SK-N-SH (cell line): ENCODE measurements around the gene PHF1. TPM values are rescaled to one million over a fixed set of nuclear protein-coding genes. Genes with fewer than 3 reads are reported as not detected.
"Not testable (repeated sequence)": the region's sequence is repeated elsewhere in the genome, so short reads cannot be mapped to it uniquely, and the experiment has no call there.

Experiments
- CTCF ChIA-PET: fragments of 300-600, 350-600 bp; formaldehyde crosslinking; extraction: SDS; loops from one replicate; lab custom pipeline; 2021; lab: Yijun Ruan, JAX
- POLR2A ChIA-PET: fragments of 350-600 bp; sonication (Branson Sonifier 250); formaldehyde crosslinking; extraction: SDS; loops from one replicate; lab custom pipeline; 2020; ENCODE audit warnings: antibody characterized with exemption, inconsistent platforms; lab: Yijun Ruan, JAX
- DNase-seq: peaks from one replicate; pipeline ENCODE4 v3.0.0; 2012
- H2AFZ ChIP-seq: fragments of 200-600 bp; sonication (generic); 2 replicates; pipeline ENCODE4 v1.8.1; 2016; ENCODE audit warnings: antibody characterized with exemption, mild to moderate bottlenecking, low read depth
- H3F3A ChIP-seq: fragments of 200-600 bp; sonication (generic); replicated peaks from 2 replicates; pipeline ENCODE3; 2016; ENCODE audit warnings: antibody characterized with exemption, mild to moderate bottlenecking; ENCODE audit not compliant: insufficient read depth
- H3K27ac ChIP-seq, 2 experiments: fragments of 200-500 bp in 1 of 2; fragments of 200-600 bp in 1 of 2; sonication (Bioruptor generic) in 1 of 2; sonication (generic), shearing (Covaris generic) in 1 of 2; 2 replicates each; pipeline versions ENCODE4 v1.5.1 to v1.6.1; 2014 to 2016; ENCODE audit warnings: low read depth in 2 of 2, inconsistent platforms in 1 of 2, low read length in 1 of 2, mild to moderate bottlenecking in 1 of 2, mixed read lengths in 1 of 2
- H3K27me3 ChIP-seq: fragments of 200-600 bp; sonication (generic), shearing (Covaris generic); 2 replicates; pipeline ENCODE4 v1.6.1; 2016; ENCODE audit warnings: mixed run types; ENCODE audit not compliant: insufficient read depth
- H3K36me3 ChIP-seq, 2 experiments: fragments of 200-500 bp in 1 of 2; fragments of 200-600 bp in 1 of 2; sonication (Bioruptor generic) in 1 of 2; sonication (generic) in 1 of 2; replicated peaks in 1 of 2; 2 replicates each; pipeline versions ENCODE3 to v1.5.1; 2014 to 2016; ENCODE audit warnings: low read length in 1 of 2, mild to moderate bottlenecking in 1 of 2; ENCODE audit not compliant: insufficient read depth in 2 of 2, control insufficient read depth in 1 of 2
- H3K4me1 ChIP-seq, 2 experiments: fragments of 200-500 bp in 1 of 2; fragments of 200-600 bp in 1 of 2; sonication (Bioruptor generic) in 1 of 2; sonication (generic), shearing (Covaris generic) in 1 of 2; 2 replicates each; pipeline versions ENCODE4 v1.5.1 to v1.6.1; 2014 to 2016; ENCODE audit warnings: low read depth in 1 of 2, low read length in 1 of 2, mixed run types in 1 of 2; ENCODE audit not compliant: insufficient read depth in 2 of 2, control insufficient read depth in 1 of 2
- H3K4me2 ChIP-seq: fragments of 200-600 bp; sonication (generic), shearing (Covaris generic); 2 replicates; pipeline ENCODE4 v1.6.1; 2017; ENCODE audit warnings: mixed run types
- H3K4me3 ChIP-seq, 2 experiments: fragments of 200-500 bp in 1 of 2; fragments of 200-600 bp in 1 of 2; sonication (Bioruptor generic) in 1 of 2; sonication (generic), shearing (Covaris generic) in 1 of 2; 2 replicates each; pipeline versions ENCODE4 v1.5.1 to v1.8.1; 2014 to 2016; ENCODE audit warnings: low read depth in 2 of 2, inconsistent platforms in 1 of 2, low read length in 1 of 2, mild to moderate bottlenecking in 1 of 2, mixed read lengths in 1 of 2, moderate library complexity in 1 of 2
- H3K79me2 ChIP-seq: fragments of 200-600 bp; sonication (generic); 2 replicates; pipeline ENCODE4 v1.8.1; 2017; ENCODE audit warnings: mild to moderate bottlenecking; ENCODE audit not compliant: insufficient read depth
- H3K9ac ChIP-seq: fragments of 200-600 bp; sonication (generic); 2 replicates; pipeline ENCODE4 v1.6.1; 2017; ENCODE audit warnings: mixed run types
- H3K9me2 ChIP-seq: fragments of 200-600 bp; sonication (generic); 2 replicates; pipeline ENCODE4 v1.6.1; 2017; ENCODE audit warnings: mixed run types
- H3K9me3 ChIP-seq: fragments of 200-600 bp; sonication (generic); 2 replicates; pipeline ENCODE4 v1.6.1; 2017; ENCODE audit warnings: mixed run types, mild to moderate bottlenecking, moderate library complexity
- H4K20me1 ChIP-seq: fragments of 200-600 bp; sonication (generic); 2 replicates; pipeline ENCODE4 v1.6.1; 2017; ENCODE audit warnings: mild to moderate bottlenecking, mixed run types; ENCODE audit not compliant: insufficient read depth
- CHD2 ChIP-seq: fragments of 150-350 bp; IDR thresholded peaks from 2 replicates; pipeline ENCODE4 v1.6.1; 2018; ENCODE audit warnings: low read length; ENCODE audit not compliant: partially characterized antibody
- EP300 ChIP-seq, 2 experiments: IDR thresholded peaks; 2 replicates each; pipeline versions ENCODE4 v1.4.0 to v1.6.1; 2012; ENCODE audit warnings: borderline replicate concordance in 1 of 2, low read depth in 1 of 2, low read length in 1 of 2
- FOSL2 ChIP-seq: IDR thresholded peaks from 2 replicates; pipeline ENCODE4 v1.4.0; 2012; ENCODE audit warnings: low read depth, mild to moderate bottlenecking, moderate library complexity, borderline replicate concordance
- FOXJ3 ChIP-seq: sonication (generic); formaldehyde crosslinking; IDR thresholded peaks from 2 replicates; pipeline ENCODE4 v1.5.1; 2020; ENCODE audit warnings: mild to moderate bottlenecking, missing genetic modification reagents
- GABPA ChIP-seq: IDR thresholded peaks from 2 replicates; pipeline ENCODE4 v1.4.0; 2012; ENCODE audit warnings: low read depth, mild to moderate bottlenecking
- MEF2A ChIP-seq: IDR thresholded peaks from 2 replicates; pipeline ENCODE4 v1.4.0; 2012; ENCODE audit warnings: low read depth, borderline replicate concordance
- RFX5 ChIP-seq: IDR thresholded peaks from 2 replicates; pipeline ENCODE4 v1.6.1; 2012; ENCODE audit warnings: mild to moderate bottlenecking, improper control_type of control experiment, low read length
- RXRA ChIP-seq: IDR thresholded peaks from 2 replicates; pipeline ENCODE4 v1.4.0; 2012; ENCODE audit warnings: low read depth, mild to moderate bottlenecking, borderline replicate concordance
- SIN3A ChIP-seq: IDR thresholded peaks from 2 replicates; pipeline ENCODE4 v1.6.1; 2012; ENCODE audit warnings: low read depth, mild to moderate bottlenecking, low read length, moderate library complexity, borderline replicate concordance
- TAF1 ChIP-seq: IDR thresholded peaks from 2 replicates; pipeline ENCODE4 v1.6.1; 2012; ENCODE audit warnings: low read depth, mild to moderate bottlenecking, low read length, moderate library complexity, borderline replicate concordance
- TCF12 ChIP-seq: IDR thresholded peaks from 2 replicates; pipeline ENCODE4 v1.4.0; 2012
- WGBS: methylation state at CpG from one replicate; pipeline ENCODE4 v1.1.6; 2017; ENCODE audit warnings: low lambda C conversion rate; 5-methylcytosine and 5-hydroxymethylcytosine counted together
- polyA plus RNA-seq, 3 experiments: library from polyadenylated mRNA; depleted of rRNA; stranded (reverse); fragments of >200 nt; gene quantifications; 2 replicates each; pipeline ENCODE4 v1.2.3, GENCODE V29; 2012
- TF ChIP-seq, protein P1 (sequence below): IDR thresholded peaks from 2 replicates; pipeline ENCODE4 v1.4.0; 2012; ENCODE audit warnings: low read depth, borderline replicate concordance
- TF ChIP-seq, protein P2 (sequence below): fragments of 150-350 bp; IDR thresholded peaks from 2 replicates; pipeline ENCODE4 v1.6.1; 2016; ENCODE audit warnings: mild to moderate bottlenecking, low read depth, low read length
- TF ChIP-seq, protein P3 (sequence below): fragments of 150-350 bp; IDR thresholded peaks from 2 replicates; pipeline ENCODE4 v1.6.1; 2017; ENCODE audit warnings: antibody characterized with exemption, low read length, low read depth, borderline replicate concordance
- TF ChIP-seq, protein P4 (sequence below): fragments of 200-600 bp; sonication (generic); IDR thresholded peaks from 2 replicates; pipeline ENCODE4 v1.6.1; 2017; ENCODE audit warnings: antibody characterized with exemption, mild to moderate bottlenecking, moderate library complexity
- TF ChIP-seq, protein P5 (sequence below): IDR thresholded peaks from 2 replicates; pipeline ENCODE4 v1.6.1; 2012; ENCODE audit warnings: mild to moderate bottlenecking, low read depth, low read length, moderate library complexity

PHF1 gene
- polyA plus RNA-seq, 1 of the 3 experiments (the other 2 are of a cell fraction): 48.7 TPM

DNA sequence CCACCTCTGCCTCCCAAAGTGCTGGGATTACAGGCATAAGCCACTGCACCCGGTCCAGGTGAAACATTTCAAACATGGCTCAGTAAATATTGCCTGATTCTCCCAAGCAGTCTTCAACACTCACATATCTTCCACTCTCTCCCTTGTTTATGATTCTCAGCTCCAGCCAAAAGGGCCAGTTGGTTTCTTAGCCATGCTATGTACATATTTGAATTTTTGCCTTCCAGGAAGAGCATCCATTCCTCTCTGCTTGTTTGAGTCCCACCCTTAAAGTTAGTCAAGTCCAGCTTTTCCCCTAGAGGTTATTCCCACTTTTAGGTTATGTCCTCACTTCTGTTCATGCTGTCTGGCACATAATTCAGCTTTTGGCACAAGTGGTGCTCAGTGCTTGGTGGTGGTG is 13.3 kb upstream of the PHF1 start:
- WGBS: 100% methylated on average over 1 of the region's 1 CpG
- POLR2A ChIA-PET: interaction anchor here (0.9 kb wide), 1 partner anchor 21 kb away, joined by 4 read pairs; no protein-coding TSS in a partner anchor

DNA sequence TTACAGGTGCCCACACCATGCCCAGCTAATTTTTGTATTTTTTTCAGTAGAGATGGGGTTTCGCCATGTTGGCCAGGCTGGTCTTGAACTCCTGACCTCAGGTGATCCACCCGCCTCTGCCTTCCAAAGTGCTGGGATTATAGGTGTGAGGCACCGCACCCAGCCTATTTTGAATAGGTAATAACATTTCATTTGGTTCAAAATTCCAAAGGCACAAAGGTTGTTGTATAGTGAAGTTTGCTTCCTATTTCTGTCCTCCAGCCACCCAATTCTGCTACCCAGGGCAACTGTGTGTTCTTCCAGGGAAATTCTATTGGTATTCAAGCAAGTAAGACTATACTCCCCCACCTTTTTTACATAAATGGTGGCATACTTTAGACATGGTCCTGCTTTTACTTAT is 12.2 kb upstream of the PHF1 start:
- H2AFZ ChIP-seq, H3K9me3 ChIP-seq, H3K27ac ChIP-seq, H3K4me1 ChIP-seq, POLR2A ChIA-PET, H3K9ac ChIP-seq, H3K4me2 ChIP-seq, H3K4me3 ChIP-seq, H3K27me3 ChIP-seq, H4K20me1 ChIP-seq, CTCF ChIA-PET, H3K9me2 ChIP-seq, DNase-seq, H3F3A ChIP-seq: not testable (repeated sequence)
- H3K79me2 ChIP-seq: peaks cover 96% of the 10 kb centered on the region
- H3K36me3 ChIP-seq: peaks cover 5 to 12% of the 10 kb centered on the region in 2 experiments
- WGBS: 100% methylated on average over 3 of the region's 3 CpGs

More for the DNA sequence above, 13.3 kb upstream of the PHF1 start:
- Histone ChIP-seq H3K27me3 (no peaks in the 10 kb centered on the region), H2AFZ (peak overlapping the region; percentile 4; the same call in 1 of the 2 replicates), H3K4me3 (no peak overlapping the region), H4K20me1 (peaks cover 9% of the 10 kb centered on the region; the same call in 1 of the 2 replicates), H3K9me2 (no peaks in the 10 kb centered on the region), H3F3A (no peaks in the 10 kb centered on the region), H3K36me3 (peaks cover 0 to 1% of the 10 kb centered on the region in 2 experiments), H3K79me2 (peaks cover 96% of the 10 kb centered on the region), H3K4me2 (no peak overlapping the region), H3K27ac (no peak overlapping the region), H3K9me3 (no peaks in the 10 kb centered on the region), H3K9ac (no peak overlapping the region), H3K4me1 (peaks cover 0 to 8% of the 10 kb centered on the region in 2 experiments; a peak in 3 of 4 replicates)
- CTCF ChIA-PET: interaction anchor here (1.5 to 6.2 kb wide), 2 partner anchors 9 to 28 kb away, joined by 8 to 20 read pairs; no protein-coding TSS in a partner anchor
- DNase-seq: no peak
- no peak for TF ChIP-seq FOXJ3
- TF ChIP-seq EP300 (IDR thresholded peaks at IDR 0.05; ENCODE audit: borderline replicate concordance in 1 of 2, low read depth in 1 of 2, low read length in 1 of 2): no peak
- TF ChIP-seq RFX5: no peak
- TF ChIP-seq, protein P1, sequence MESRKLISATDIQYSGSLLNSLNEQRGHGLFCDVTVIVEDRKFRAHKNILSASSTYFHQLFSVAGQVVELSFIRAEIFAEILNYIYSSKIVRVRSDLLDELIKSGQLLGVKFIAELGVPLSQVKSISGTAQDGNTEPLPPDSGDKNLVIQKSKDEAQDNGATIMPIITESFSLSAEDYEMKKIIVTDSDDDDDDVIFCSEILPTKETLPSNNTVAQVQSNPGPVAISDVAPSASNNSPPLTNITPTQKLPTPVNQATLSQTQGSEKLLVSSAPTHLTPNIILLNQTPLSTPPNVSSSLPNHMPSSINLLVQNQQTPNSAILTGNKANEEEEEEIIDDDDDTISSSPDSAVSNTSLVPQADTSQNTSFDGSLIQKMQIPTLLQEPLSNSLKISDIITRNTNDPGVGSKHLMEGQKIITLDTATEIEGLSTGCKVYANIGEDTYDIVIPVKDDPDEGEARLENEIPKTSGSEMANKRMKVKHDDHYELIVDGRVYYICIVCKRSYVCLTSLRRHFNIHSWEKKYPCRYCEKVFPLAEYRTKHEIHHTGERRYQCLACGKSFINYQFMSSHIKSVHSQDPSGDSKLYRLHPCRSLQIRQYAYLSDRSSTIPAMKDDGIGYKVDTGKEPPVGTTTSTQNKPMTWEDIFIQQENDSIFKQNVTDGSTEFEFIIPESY: no peak
- TF ChIP-seq, protein P2, sequence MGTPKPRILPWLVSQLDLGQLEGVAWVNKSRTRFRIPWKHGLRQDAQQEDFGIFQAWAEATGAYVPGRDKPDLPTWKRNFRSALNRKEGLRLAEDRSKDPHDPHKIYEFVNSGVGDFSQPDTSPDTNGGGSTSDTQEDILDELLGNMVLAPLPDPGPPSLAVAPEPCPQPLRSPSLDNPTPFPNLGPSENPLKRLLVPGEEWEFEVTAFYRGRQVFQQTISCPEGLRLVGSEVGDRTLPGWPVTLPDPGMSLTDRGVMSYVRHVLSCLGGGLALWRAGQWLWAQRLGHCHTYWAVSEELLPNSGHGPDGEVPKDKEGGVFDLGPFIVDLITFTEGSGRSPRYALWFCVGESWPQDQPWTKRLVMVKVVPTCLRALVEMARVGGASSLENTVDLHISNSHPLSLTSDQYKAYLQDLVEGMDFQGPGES: no peak
- no peak for TF ChIP-seq FOSL2
- TF ChIP-seq CHD2: no peak
- no peak for TF ChIP-seq SIN3A
- TF ChIP-seq RXRA: no peak
- TF ChIP-seq, protein P3, sequence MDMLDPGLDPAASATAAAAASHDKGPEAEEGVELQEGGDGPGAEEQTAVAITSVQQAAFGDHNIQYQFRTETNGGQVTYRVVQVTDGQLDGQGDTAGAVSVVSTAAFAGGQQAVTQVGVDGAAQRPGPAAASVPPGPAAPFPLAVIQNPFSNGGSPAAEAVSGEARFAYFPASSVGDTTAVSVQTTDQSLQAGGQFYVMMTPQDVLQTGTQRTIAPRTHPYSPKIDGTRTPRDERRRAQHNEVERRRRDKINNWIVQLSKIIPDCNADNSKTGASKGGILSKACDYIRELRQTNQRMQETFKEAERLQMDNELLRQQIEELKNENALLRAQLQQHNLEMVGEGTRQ: no peak
- TF ChIP-seq GABPA: no peak
- TF ChIP-seq, protein P4, sequence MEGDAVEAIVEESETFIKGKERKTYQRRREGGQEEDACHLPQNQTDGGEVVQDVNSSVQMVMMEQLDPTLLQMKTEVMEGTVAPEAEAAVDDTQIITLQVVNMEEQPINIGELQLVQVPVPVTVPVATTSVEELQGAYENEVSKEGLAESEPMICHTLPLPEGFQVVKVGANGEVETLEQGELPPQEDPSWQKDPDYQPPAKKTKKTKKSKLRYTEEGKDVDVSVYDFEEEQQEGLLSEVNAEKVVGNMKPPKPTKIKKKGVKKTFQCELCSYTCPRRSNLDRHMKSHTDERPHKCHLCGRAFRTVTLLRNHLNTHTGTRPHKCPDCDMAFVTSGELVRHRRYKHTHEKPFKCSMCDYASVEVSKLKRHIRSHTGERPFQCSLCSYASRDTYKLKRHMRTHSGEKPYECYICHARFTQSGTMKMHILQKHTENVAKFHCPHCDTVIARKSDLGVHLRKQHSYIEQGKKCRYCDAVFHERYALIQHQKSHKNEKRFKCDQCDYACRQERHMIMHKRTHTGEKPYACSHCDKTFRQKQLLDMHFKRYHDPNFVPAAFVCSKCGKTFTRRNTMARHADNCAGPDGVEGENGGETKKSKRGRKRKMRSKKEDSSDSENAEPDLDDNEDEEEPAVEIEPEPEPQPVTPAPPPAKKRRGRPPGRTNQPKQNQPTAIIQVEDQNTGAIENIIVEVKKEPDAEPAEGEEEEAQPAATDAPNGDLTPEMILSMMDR: no peak
- TF ChIP-seq MEF2A: no peak
- no peak for TF ChIP-seq TCF12
- TF ChIP-seq, protein P5, sequence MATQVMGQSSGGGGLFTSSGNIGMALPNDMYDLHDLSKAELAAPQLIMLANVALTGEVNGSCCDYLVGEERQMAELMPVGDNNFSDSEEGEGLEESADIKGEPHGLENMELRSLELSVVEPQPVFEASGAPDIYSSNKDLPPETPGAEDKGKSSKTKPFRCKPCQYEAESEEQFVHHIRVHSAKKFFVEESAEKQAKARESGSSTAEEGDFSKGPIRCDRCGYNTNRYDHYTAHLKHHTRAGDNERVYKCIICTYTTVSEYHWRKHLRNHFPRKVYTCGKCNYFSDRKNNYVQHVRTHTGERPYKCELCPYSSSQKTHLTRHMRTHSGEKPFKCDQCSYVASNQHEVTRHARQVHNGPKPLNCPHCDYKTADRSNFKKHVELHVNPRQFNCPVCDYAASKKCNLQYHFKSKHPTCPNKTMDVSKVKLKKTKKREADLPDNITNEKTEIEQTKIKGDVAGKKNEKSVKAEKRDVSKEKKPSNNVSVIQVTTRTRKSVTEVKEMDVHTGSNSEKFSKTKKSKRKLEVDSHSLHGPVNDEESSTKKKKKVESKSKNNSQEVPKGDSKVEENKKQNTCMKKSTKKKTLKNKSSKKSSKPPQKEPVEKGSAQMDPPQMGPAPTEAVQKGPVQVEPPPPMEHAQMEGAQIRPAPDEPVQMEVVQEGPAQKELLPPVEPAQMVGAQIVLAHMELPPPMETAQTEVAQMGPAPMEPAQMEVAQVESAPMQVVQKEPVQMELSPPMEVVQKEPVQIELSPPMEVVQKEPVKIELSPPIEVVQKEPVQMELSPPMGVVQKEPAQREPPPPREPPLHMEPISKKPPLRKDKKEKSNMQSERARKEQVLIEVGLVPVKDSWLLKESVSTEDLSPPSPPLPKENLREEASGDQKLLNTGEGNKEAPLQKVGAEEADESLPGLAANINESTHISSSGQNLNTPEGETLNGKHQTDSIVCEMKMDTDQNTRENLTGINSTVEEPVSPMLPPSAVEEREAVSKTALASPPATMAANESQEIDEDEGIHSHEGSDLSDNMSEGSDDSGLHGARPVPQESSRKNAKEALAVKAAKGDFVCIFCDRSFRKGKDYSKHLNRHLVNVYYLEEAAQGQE: no peak
- no peak for TF ChIP-seq TAF1
